ENCODE data around the gene RND2. TPM values are rescaled to one million over a fixed set of nuclear protein-coding genes. Genes with fewer than 3 reads are reported as not detected.

RND2 gene
- total RNA-seq, 1 experiment from 2014 or later, result 5.5 TPM

- ChIA-PET POLR2A (ENCODE audit: low non-redundant PET) (no interaction called here), CTCF (no interaction called here)
- intact Hi-C loops (cut with micrococcal nuclease; ENCODE audit: unreplicated experiment), result no loop called here
- Histone ChIP-seq H3K9me3 (ENCODE audit: low read depth, low read length, poor library complexity, severe bottlenecking) (no peaks in the 10 kb centered on the region), H3K36me3 (ENCODE audit: insufficient read depth, low read length, poor library complexity, severe bottlenecking) (no peaks in the 10 kb centered on the region), H3K27ac (ENCODE audit: low read depth, low read length, poor library complexity, severe bottlenecking) (no peak overlapping the region), H3K4me1 (ENCODE audit: insufficient read depth, low read length, poor library complexity, severe bottlenecking) (no peaks in the 10 kb centered on the region), H3K4me3 (ENCODE audit: low read depth, low read length, poor library complexity, severe bottlenecking) (no peak overlapping the region), H3K27me3 (replicated peaks; ENCODE audit: insufficient read depth, low read depth, low read length, poor library complexity) (no peaks in the 10 kb centered on the region)
- no TSS peak for BruUV-seq (replicated peaks)
- DNase-seq (ENCODE audit: low spot score), result no peak
- TF ChIP-seq CTCF (conservative IDR thresholded peaks at IDR 0.05; ENCODE audit: low read depth, low read length) (no peak), EZH2 (IDR thresholded peaks at IDR 0.05; ENCODE audit: borderline replicate concordance, low read depth, low read length, poor library complexity, severe bottlenecking) (no peak)
Observed at GRCh38 chr17:43018008-43018853, 6.8 kb upstream of the RND2 start.

GRCh38 chr17:43018932-43019331 lies 6.1 kb upstream of the RND2 start:
- TF ChIP-seq CTCF (conservative IDR thresholded peaks at IDR 0.05; ENCODE audit: low read depth, low read length) (no peak), EZH2 (IDR thresholded peaks at IDR 0.05; ENCODE audit: borderline replicate concordance, low read depth, low read length, poor library complexity, severe bottlenecking) (no peak)
- Histone ChIP-seq H3K9me3 (ENCODE audit: low read depth, low read length, poor library complexity, severe bottlenecking) (no peaks in the 10 kb centered on the region), H3K36me3 (ENCODE audit: insufficient read depth, low read length, poor library complexity, severe bottlenecking) (no peaks in the 10 kb centered on the region), H3K27me3 (replicated peaks; ENCODE audit: insufficient read depth, low read depth, low read length, poor library complexity) (no peaks in the 10 kb centered on the region), H3K4me3 (ENCODE audit: low read depth, low read length, poor library complexity, severe bottlenecking) (no peak overlapping the region), H3K4me1 (ENCODE audit: insufficient read depth, low read length, poor library complexity, severe bottlenecking) (no peaks in the 10 kb centered on the region), H3K27ac (ENCODE audit: low read depth, low read length, poor library complexity, severe bottlenecking) (no peak overlapping the region)
- DNase-seq (ENCODE audit: low spot score), result no peak
- intact Hi-C loops (cut with micrococcal nuclease; ENCODE audit: unreplicated experiment), result no loop called here
- POLR2A ChIA-PET (ENCODE audit: low non-redundant PET), result no interaction called here
- CTCF ChIA-PET, result no interaction called here
- no TSS peak for BruUV-seq (replicated peaks)

- ChIA-PET POLR2A (ENCODE audit: low non-redundant PET) (no interaction called here), CTCF (no interaction called here)
- TF ChIP-seq CTCF (conservative IDR thresholded peaks at IDR 0.05; ENCODE audit: low read depth, low read length) (no peak), EZH2 (IDR thresholded peaks at IDR 0.05; ENCODE audit: borderline replicate concordance, low read depth, low read length, poor library complexity, severe bottlenecking) (no peak)
- intact Hi-C loops (cut with micrococcal nuclease; ENCODE audit: unreplicated experiment), result no loop called here
- H3K27me3 ChIP-seq (replicated peaks; ENCODE audit: insufficient read depth, low read depth, low read length, poor library complexity), result no peaks in the 10 kb centered on the region
- no peaks in the 10 kb centered on the region for H3K9me3 ChIP-seq (ENCODE audit: low read depth, low read length, poor library complexity, severe bottlenecking)
- H3K4me1 ChIP-seq (ENCODE audit: insufficient read depth, low read length, poor library complexity, severe bottlenecking), result no peaks in the 10 kb centered on the region
- H3K27ac ChIP-seq (ENCODE audit: low read depth, low read length, poor library complexity, severe bottlenecking), result no peak overlapping the region
- no peak for DNase-seq (ENCODE audit: low spot score)
- no TSS peak for BruUV-seq (replicated peaks)
- H3K4me3 ChIP-seq (ENCODE audit: low read depth, low read length, poor library complexity, severe bottlenecking), result no peak overlapping the region
- H3K36me3 ChIP-seq (ENCODE audit: insufficient read depth, low read length, poor library complexity, severe bottlenecking), result no peaks in the 10 kb centered on the region
Observed at GRCh38 chr17:43019418-43019817, 5.6 kb upstream of the RND2 start.
